Measurements from ENCODE around the gene MAD1L1.

The MAD1L1 gene

GRCh38 chr7:2019461-2019710 lies 213.4 kb downstream of the MAD1L1 start:
- DNase-seq: no peak

GRCh38 chr7:2018569-2019460 lies 213.9 kb downstream of the MAD1L1 start:
- peak; percentile 94 for DNase-seq

DNA sequence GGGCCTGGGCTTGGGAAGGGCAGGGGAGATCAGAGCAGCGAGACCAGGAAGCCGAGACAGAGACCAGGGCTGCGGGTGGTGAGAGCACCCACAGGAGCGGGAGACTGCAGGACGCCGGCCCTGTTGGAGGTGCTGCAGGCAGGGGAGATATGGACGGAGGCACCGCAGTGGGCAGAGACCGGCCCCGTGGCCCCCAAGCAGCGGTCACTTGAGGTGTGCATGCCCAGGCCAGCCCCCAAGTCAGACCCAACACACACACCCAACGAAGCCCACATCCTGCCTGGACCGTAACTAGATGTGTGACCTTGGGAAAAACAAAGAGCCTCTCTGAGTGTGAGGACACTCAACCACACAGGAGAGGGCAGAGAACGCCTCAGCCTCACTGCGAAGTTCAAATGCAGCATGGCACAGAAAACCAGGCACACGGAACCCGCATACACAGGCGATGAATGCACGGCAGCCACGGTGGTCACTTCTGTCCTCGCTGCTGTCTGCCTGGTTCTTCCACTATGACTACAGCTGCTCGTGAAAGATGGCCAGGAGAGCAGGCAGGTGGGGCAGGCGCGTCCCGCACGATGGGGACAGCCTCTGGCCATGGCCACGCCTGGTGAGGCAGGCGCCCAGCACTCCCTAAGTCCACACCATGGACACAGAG lies 214.7 kb downstream of the MAD1L1 start:
- DNase-seq: no peak

GRCh38 chr7:2017481-2017891 lies 215.3 kb downstream of the MAD1L1 start:
- DNase-seq: no peak

DNA sequence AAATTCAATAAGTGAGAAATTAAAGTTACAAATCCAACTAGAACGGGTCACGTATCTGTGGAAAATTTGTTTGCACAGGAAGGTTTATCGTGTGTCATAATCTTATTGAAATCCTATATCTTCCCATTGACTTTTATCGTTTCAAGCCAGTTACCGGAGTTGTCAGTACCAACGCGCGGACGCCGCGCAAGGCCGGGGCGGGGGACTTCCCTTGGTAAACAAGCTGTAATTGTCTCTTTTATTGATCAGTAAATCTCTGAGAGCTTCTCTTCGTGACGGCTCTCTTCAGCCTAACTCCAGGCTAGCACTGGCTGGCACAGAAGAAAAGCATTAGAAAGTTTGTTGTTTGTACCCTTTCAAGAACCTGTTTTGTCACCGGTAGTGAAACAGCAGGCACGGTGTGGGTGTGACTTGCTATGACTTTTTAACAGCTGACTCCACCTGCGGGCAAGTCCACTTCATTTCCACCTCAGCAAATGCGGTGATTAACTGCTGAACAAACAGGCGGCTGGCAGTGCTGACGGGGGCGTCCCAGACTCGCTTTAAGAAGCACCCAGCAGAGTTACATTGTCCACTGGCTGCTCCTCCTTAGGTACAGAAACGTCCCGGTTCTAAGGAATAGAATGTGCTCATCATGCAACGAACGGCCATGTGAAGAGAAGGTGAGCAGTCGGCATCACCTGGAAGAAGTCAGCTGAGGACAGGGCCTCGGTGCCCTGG lies 215.8 kb downstream of the MAD1L1 start:
- DNase-seq: no peak

DNA sequence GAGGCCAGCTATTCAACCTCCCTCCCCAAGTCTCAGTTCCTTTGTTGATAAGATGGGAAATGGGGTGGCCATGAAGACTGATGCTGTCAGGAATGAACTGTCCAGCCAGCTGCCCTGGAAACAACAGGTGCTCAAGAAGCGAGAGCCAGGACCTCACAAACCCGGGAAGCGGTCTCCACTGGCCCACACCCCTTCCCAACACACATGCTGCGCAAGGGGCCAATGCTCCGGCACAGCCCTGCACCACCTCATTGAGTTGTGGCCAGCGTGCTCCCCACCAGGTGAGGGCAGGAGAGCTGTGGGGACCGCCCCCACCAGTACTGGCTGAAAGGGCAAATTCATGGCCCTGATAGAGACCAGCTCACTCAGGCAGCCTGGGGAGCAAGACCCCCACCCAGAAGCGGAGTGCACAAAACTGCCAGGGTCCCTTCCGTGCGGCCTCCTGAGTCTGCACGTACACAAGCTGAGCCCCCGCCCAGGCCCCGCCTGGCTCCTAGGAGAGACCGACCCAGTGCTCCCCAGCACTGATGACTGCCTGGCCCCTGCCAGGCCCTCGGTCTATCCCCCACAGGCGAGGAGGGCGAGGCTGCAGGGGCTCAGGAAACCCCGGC lies 216.6 kb downstream of the MAD1L1 start:
- DNase-seq: no peak

DNA sequence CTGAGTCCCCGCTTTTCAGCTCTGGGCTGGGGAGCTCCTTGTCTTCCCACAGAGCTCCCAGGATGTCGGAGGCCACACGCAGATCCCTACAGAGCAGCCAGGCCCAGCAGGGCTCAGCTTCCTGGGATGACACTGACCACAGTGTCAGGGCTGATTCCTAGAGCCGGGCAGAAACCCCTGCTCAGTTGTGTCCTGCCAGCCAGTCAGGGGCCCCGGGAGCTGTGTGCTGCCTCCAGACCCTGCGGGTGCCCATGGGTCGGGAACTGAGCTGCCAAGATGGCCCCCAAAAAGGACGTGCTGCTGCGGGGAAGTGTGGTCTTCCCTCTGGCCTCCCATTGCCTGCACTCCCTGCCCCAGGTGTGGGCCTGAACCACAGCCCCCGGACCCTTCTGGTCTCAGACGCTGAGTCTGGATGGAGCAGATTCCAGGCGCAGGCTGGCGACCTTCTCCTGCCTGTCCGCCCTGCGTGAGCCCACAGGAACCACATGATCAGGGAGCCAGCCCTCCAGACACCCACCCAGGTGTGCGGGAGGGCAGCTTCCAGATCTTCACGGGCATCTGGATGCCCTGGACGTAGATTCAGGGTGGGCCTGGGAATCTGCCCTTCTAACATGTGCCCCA lies 217.4 kb downstream of the MAD1L1 start:
- no peak for DNase-seq

- DNase-seq: no peak
Measured at GRCh38 chr7:2014391-2015241, 218.1 kb downstream of the MAD1L1 start.

- no peak for DNase-seq
Measured at GRCh38 chr7:2013381-2014311, 219.1 kb downstream of the MAD1L1 start.

- DNase-seq: no peak
Measured at GRCh38 chr7:2012981-2013380, 219.8 kb downstream of the MAD1L1 start.

DNA sequence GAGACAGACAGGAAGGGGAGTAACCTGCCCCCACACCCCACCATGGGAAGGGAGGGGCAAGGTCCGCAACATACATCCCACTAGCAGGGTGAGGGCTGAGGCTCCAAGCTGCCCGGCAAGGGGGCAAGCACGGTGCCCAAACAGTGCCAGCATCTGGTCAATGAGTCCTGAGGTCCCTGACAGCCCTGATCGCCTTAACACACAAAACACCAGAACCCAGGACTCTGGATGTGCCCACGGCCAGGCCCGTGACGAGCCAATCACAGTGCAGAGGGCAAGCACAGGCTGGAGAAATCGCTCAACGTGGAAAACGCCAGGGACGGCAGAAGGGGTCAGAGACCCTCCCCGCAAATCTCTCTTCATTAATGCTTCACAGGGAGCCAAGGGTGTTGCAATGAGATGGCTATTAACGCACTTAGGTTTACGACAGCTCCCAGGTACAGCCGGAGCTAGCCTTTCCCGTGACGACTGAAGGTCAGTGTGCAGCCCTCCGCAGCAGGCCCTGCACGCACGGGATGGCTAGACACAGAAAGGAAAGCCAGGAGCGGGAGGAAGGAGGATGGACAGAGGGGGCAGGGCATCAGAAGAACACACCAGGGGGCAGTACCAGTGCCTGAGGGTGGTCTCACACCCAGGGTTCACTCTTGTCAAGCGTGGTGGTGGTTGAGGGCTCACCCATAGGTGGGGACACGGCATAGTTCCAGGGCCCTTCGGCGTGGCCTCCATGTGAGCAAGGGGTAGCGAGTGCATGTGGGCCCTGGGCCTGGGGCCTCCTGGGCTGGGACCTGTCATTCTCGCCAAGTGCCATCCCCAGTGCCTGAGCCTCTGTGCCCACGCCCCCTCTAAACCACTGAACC lies 220.5 kb downstream of the MAD1L1 start:
- no peak for DNase-seq

DNA sequence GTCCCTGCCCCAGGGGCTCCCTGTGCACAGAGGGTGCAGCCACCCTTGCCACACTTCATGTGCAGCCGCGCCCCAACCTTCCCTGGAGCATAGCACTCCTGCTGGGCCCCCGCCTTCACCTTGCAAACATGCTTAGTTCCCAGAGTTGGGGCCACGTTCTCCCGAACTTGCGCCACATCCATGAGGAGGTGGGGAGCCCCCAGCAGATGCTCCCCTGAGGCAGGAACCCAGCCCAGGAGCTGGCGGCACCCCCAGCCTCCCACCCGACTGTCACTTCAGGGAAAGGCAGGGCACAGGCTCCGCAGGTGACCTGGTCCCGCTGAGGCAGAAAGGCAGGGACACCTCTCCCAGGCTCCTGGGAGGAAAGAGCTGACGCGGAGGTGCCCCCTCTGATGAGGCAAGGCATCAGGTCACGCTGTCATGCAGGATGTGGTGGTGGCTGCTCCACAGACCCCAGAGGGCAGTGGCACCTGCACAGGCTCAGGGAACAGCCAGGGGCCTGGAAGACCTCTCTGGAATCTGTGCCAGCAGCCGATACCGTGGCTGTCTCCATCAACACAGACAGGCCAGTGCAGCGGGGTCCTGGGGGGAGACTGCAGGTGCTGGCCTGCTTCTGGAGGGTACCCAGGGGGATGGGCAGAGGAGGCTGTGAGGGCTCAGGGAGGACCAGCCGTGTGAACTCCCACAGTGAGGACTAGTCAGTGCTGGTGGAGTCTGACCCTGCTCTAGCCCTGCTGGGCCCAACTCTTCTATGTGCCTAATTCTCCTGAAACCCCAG lies 221.3 kb downstream of the MAD1L1 start:
- no peak for DNase-seq

DNA sequence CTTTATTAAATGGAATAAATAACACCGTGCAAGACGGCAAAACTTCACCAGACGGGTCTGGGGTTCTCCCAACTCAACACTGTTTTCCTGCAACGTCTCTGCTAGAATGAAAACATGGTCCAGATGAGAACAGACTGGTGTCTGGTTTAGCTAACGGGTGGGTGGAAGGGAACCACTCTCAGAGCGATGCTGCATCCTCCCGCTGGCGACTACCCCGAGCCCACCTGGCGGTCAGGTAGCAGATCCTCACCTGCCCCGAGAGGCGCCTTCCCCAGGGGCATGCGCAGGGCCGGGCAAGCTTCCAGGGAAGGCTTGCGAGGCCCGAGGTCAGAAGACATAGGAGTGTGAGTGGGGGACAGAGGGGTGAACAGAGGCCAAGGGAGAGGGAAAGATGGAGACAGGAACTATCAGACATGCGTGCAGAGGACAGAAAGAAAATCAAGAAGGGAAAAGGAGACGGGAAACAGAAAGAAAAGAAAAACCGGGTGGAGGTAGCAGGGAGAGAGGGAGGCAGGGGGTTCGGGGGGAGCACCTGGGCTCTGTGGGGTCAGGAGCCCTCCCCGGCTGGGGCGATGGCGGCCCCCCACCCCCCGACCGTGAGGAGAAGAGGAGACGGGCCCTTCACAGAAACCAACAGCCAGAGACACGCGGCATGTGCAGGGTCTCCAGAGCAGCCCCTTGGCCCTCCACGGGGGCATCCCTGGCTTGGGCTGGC lies 222.0 kb downstream of the MAD1L1 start:
- DNase-seq: no peak

- DNase-seq: no peak
Measured at GRCh38 chr7:2010101-2010500, 222.6 kb downstream of the MAD1L1 start.

- no peak for DNase-seq
Measured at GRCh38 chr7:2009541-2010001, 223.2 kb downstream of the MAD1L1 start.

DNA sequence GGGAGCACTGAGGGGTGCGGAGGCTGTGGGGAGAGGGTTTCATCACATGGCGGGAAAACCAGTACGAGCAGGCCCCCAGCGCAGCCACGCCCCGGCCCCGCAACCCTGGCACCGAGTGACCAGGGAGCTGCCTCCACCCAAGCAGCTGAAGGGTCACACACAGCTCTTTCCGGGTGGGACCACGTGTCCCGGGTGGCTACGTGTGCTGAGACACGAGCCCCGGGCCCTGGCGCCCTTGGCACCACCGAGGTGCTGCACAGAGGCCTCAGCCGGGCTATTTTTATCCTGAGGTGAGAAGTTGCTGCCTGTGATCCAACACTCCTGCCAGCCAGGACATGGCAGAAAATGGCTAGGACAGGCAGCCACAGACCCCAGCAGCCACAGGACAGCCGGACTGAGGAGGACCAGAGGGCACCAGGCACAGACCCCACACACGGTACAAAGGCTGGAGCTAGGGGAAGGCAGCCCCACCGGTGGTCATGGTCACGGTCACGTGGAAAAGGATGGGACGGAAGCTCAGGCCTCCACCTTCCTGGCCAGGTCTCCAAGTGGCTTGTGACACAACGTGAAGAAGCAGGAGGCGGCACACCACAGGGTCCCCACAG lies 223.7 kb downstream of the MAD1L1 start:
- no peak for DNase-seq

DNA sequence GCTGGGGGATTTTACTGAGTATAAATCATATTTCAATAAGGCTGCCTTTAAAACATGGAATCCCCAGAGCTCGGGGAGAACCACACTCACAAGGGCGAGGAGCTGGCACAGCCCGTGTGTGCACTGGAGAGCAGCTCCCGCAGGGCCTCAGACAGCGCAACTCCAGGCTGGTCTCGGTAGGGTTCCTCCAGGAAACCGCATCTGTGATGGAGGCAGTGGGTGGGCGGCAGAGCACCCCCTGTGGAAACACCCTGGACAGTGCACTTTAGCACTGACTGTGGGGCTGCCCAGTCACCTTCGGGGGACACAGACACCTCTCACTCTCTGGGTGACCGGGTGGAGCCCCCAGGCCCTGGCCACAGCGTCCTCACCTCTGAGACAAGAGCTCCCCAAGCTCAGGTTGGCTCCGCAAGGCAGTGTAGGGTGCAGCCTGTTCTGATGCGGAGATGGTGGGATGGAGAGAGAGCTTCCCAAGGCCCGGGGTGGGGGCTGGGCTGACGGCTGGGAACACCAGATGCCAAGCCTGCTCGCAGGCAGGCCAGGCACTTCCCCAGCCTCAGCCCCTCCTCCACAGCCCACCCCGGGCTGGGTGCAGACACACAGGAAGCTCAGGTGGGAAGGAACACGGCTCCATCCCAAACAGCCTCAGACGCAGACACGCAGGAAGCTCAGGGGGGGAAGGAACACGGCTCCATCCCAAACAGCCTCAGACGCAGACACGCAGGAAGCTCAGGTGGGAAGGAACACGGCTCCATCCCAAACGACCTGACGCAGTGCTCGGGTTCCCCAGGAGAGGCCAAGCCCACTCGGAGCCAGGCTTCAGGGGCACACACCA lies 224.4 kb downstream of the MAD1L1 start:
- no peak for DNase-seq
